ENCODE data around the gene DNAH12. TPM values are rescaled to one million over a fixed set of nuclear protein-coding genes. Genes with fewer than 3 reads are reported as not detected.
"Not testable (repeated sequence)": the region's sequence is repeated elsewhere in the genome, so short reads cannot be mapped to it uniquely, and the experiment has no call there.

The DNAH12 gene
- total and polyA plus RNA-seq, 2 of the 4 experiments (the other 2 are of a cell fraction): under 0.01 to 0.02 TPM

DNA sequence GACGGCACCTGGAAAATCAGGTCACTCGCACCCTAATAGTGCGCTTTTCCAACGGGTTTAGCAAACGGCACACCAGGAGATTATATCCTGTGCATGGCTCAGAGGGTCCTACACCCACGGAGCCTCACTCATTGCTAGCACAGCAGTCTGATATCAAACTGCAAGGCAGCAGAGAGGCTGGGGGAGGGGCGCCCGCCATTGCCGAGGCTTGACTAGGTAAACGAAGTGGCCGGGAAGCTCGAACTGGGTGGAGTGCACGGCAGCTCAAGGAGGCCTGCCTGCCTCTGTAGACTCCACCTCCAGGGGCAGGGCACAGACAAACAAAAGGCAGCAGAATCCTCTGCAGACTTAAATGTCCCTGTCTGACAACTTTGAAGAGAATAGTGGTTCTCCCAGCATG lies 67.0 kb downstream of the DNAH12 start:
- H3K23ac ChIP-seq (ENCODE audit: low read depth, low read length); intact Hi-C loops (cut with micrococcal nuclease); H2BK120ac ChIP-seq (ENCODE audit: low read depth, low read length); H3K18ac ChIP-seq (ENCODE audit: low read depth, low read length); H3K27ac ChIP-seq (ENCODE audit: insufficient read depth, low read length); POLR2A ChIA-PET (ENCODE audit: unreplicated experiment); CTCF ChIA-PET; H2BK20ac ChIP-seq (ENCODE audit: low read depth, low read length); BruUV-seq (replicated peaks); H4K8ac ChIP-seq (ENCODE audit: low read depth in 2 of 2, low read length in 2 of 2); H3K14ac ChIP-seq (replicated peaks; ENCODE audit: low read depth, low read length); H2BK5ac ChIP-seq (ENCODE audit: low read depth, low read length, poor library complexity, severe bottlenecking); H3K4me2 ChIP-seq (ENCODE audit: low read depth, low read length); H2AFZ ChIP-seq (replicated peaks; ENCODE audit: low read length, poor library complexity); ATAC-seq (ENCODE audit: low read depth); H3K4ac ChIP-seq (ENCODE audit: low read depth, low read length); H3K4me3 ChIP-seq (ENCODE audit: insufficient read depth, low read depth, low read length); H3K27me3 ChIP-seq (ENCODE audit: control insufficient read depth, insufficient read depth, low read length); in situ Hi-C loops (cut with MboI; ENCODE audit: low sequenced_read_pairs); H4K20me1 ChIP-seq (ENCODE audit: insufficient read depth, low read length); H3K79me1 ChIP-seq (ENCODE audit: low read depth in 1 of 2, low read length in 2 of 2); H2BK15ac ChIP-seq (ENCODE audit: low read depth, low read length); H2AK5ac ChIP-seq (ENCODE audit: low read depth, low read length); H4K5ac ChIP-seq (ENCODE audit: low read depth, low read length); H4K91ac ChIP-seq (ENCODE audit: insufficient read depth, low read depth, low read length); H3K36me3 ChIP-seq (ENCODE audit: control insufficient read depth, insufficient read depth, low read length); dilution Hi-C loops (cut with HindIII; ENCODE audit: low sequenced_read_pairs, unreplicated experiment); H3K9me3 ChIP-seq (ENCODE audit: control insufficient read depth, insufficient read depth, low read length); H3K9me1 ChIP-seq (ENCODE audit: insufficient read depth, low read length); H3K9ac ChIP-seq (ENCODE audit: low read depth, low read length); H3K56ac ChIP-seq (ENCODE audit: extremely low read depth, insufficient read depth, low read length); H3K4me1 ChIP-seq (ENCODE audit: control insufficient read depth, insufficient read depth, low read length); H2AK9ac ChIP-seq (replicated peaks; ENCODE audit: low read depth, low read length, poor library complexity); DNase-seq: not testable (repeated sequence)
- 90% methylated on average over 5 of the region's 13 CpGs; no CpG with 5 or more reads in 1 of the 2 experiments for WGBS, 2 experiments (ENCODE audit: extremely low coverage in 2 of 2, insufficient read length in 1 of 2)

Measured in IMR-90 (cell line).